Glutamatergic neuron (in vitro differentiated cells): ENCODE data around the gene DCP1B. TPM values are rescaled to one million over a fixed set of nuclear protein-coding genes. Genes with fewer than 3 reads are reported as not detected.

ENCODE experiments used
- DNase-seq: peaks from one replicate; pipeline ENCODE4 v3.0.0; 2022
- H3K27ac Mint-ChIP-seq: one replicate; pipeline ENCODE4 v1.8.0; 2020; ENCODE audit warnings: mild to moderate bottlenecking, mixed read lengths, inconsistent platforms; ENCODE audit not compliant: unreplicated experiment
- H3K27me3 Mint-ChIP-seq: one replicate; pipeline ENCODE4 v1.8.0; 2020; ENCODE audit warnings: mild to moderate bottlenecking, moderate library complexity, mixed read lengths, inconsistent platforms; ENCODE audit not compliant: unreplicated experiment
- H3K36me3 Mint-ChIP-seq: one replicate; pipeline ENCODE4 v1.8.0; 2020; ENCODE audit warnings: mild to moderate bottlenecking, mixed read lengths, inconsistent platforms; ENCODE audit not compliant: unreplicated experiment
- H3K4me1 Mint-ChIP-seq: one replicate; pipeline ENCODE4 v1.8.0; 2020; ENCODE audit warnings: mild to moderate bottlenecking, low read depth, mixed read lengths, inconsistent platforms; ENCODE audit not compliant: unreplicated experiment
- H3K4me3 Mint-ChIP-seq: one replicate; pipeline ENCODE4 v1.8.0; 2020; ENCODE audit warnings: mild to moderate bottlenecking, mixed read lengths, inconsistent platforms; ENCODE audit not compliant: unreplicated experiment
- H3K9me3 Mint-ChIP-seq: one replicate; pipeline ENCODE4 v1.8.0; 2020; ENCODE audit warnings: mild to moderate bottlenecking, moderate library complexity, mixed read lengths, inconsistent platforms; ENCODE audit not compliant: unreplicated experiment
- CTCF ChIP-seq: fragments of 200-600 bp; sonication (generic); IDR thresholded peaks from one replicate; pipeline ENCODE4 v1.5.0; 2021; ENCODE audit not compliant: partially characterized antibody, unreplicated experiment
- total RNA-seq: library from RNA; stranded (reverse); fragmentation: NEBNext Ultra II Directional; extraction: Animal tissue kit (Norgen Biotek cat#: 25700); gene quantifications from one replicate; pipeline ENCODE4 v1.2.1, GENCODE V29; 2021; ENCODE audit not compliant: unreplicated experiment

The DCP1B gene
- total RNA-seq, 1 donor from 2014 or later = 14.2 TPM

- no peak for DNase-seq
- TF ChIP-seq CTCF = no peak
- no peaks in the 10 kb centered on the region for H3K9me3 Mint-ChIP-seq
- no peak overlapping the region for H3K4me3 Mint-ChIP-seq
- H3K27me3 Mint-ChIP-seq = no peaks in the 10 kb centered on the region
- no peaks in the 10 kb centered on the region for H3K4me1 Mint-ChIP-seq
- H3K36me3 Mint-ChIP-seq = peaks cover 22% of the 10 kb centered on the region
- H3K27ac Mint-ChIP-seq = no peak overlapping the region
These were observed 15.1 kb downstream of the DCP1B start for GRCh38 chr12:1989111-1989510.

GRCh38 chr12:1984759-1985158 is 19.5 kb downstream of the DCP1B start:
- Mint-ChIP-seq H3K27me3 (peaks cover 2% of the 10 kb centered on the region), H3K4me3 (no peak overlapping the region), H3K36me3 (peaks cover 22% of the 10 kb centered on the region), H3K27ac (no peak overlapping the region), H3K4me1 (no peaks in the 10 kb centered on the region), H3K9me3 (no peaks in the 10 kb centered on the region)
- no peak for DNase-seq
- TF ChIP-seq CTCF = no peak

- H3K4me1 Mint-ChIP-seq = no peaks in the 10 kb centered on the region
- peaks cover 2% of the 10 kb centered on the region for H3K27me3 Mint-ChIP-seq
- DNase-seq = no peak
- TF ChIP-seq CTCF = no peak
- peaks cover 11% of the 10 kb centered on the region for H3K36me3 Mint-ChIP-seq
- no peak overlapping the region for H3K27ac Mint-ChIP-seq
- no peak overlapping the region for H3K4me3 Mint-ChIP-seq
- no peaks in the 10 kb centered on the region for H3K9me3 Mint-ChIP-seq
These were observed 24.0 kb downstream of the DCP1B start for GRCh38 chr12:1980282-1980681.

- no peaks in the 10 kb centered on the region for H3K4me1 Mint-ChIP-seq
- no peak for DNase-seq
- H3K36me3 Mint-ChIP-seq = no peaks in the 10 kb centered on the region
- no peaks in the 10 kb centered on the region for H3K9me3 Mint-ChIP-seq
- H3K4me3 Mint-ChIP-seq = no peak overlapping the region
- no peak for TF ChIP-seq CTCF
- H3K27ac Mint-ChIP-seq = no peak overlapping the region
- peaks cover 2% of the 10 kb centered on the region for H3K27me3 Mint-ChIP-seq
These were observed 26.0 kb downstream of the DCP1B start for GRCh38 chr12:1978078-1978862.

GRCh38 chr12:1977588-1977987 is 26.7 kb downstream of the DCP1B start:
- no peaks in the 10 kb centered on the region for H3K36me3 Mint-ChIP-seq
- no peak overlapping the region for H3K4me3 Mint-ChIP-seq
- no peaks in the 10 kb centered on the region for H3K9me3 Mint-ChIP-seq
- H3K4me1 Mint-ChIP-seq = no peaks in the 10 kb centered on the region
- no peak for TF ChIP-seq CTCF
- H3K27me3 Mint-ChIP-seq = no peaks in the 10 kb centered on the region
- no peak for DNase-seq
- no peak overlapping the region for H3K27ac Mint-ChIP-seq
